HG03060 (cell line): ENCODE measurements around the gene NR3C1.
"Not testable (repeated sequence)": the region's sequence is repeated elsewhere in the genome, so short reads cannot be mapped to it uniquely, and the experiment has no call there.

Experiments
- ATAC-seq: cut with Tn5 transposase; IDR thresholded peaks from one replicate; pipeline ENCODE4 v1.9.1; 2021; ENCODE audit warnings: low read depth, moderate number of reproducible peaks; ENCODE audit not compliant: unreplicated experiment

Gene NR3C1

GRCh38 chr5:143341807-143342570 is 61.5 kb downstream of the NR3C1 start:
- ATAC-seq, result no peak

DNA sequence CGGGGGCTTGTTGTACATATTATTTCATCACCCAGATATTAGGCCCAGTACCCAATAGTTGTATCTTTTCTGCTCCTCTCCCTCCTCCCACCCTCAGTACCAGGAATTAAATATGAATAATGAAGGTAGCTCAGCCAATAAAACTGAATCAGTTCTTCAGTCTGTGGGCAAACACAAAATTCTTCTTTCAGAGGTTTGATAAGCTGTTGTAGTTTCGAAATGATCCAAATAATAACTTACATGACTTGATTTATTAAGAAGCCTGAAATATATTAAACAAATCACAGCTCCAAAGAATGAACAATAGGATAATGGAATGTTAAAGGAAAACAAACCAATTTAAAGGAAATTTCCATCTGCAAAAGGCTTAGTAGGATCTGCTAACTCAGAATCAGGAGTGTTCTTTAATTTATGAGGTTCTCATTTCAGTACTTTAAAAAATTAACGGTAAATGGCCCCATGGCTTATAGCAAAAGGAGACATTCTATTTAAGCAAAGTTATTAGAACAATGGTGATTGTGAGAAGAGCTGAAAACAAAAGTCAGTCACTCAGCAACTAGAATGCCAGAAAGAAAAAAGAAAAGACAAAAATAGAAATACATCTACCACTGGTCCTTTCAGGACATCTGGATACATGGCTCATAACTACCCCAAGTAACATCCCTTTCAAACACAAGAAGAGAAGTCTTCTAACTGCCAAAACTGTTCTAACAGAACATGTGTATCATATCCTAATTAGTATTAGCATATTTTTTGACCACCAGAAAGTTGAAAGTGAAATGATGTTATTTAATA is 62.4 kb downstream of the NR3C1 start:
- no peak for ATAC-seq

- no peak for ATAC-seq
Observed at GRCh38 chr5:143338658-143339366, 64.7 kb downstream of the NR3C1 start.

GRCh38 chr5:143337946-143338345 is 65.5 kb downstream of the NR3C1 start:
- ATAC-seq, result no peak

- ATAC-seq, result no peak
Observed at GRCh38 chr5:143336485-143336884, 67.0 kb downstream of the NR3C1 start.

DNA sequence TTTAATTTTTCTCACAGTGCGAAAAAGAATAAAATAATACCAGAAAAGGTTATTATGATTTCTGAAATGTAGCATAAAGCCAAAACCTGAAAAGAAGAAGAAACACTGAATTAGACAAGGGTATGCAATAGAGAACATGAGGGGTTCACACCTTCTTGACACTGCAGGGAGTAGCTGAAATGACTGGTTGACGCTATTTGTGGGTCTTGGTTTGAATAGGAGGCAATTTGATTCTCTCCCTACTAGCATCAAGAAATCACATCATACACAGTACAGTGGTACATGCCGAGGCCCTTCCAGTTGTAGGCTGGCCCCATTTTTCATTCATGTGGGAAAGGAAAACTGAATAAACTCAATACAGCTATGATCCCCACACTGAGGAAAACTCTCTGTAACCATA is 68.6 kb downstream of the NR3C1 start:
- ATAC-seq, result no peak

DNA sequence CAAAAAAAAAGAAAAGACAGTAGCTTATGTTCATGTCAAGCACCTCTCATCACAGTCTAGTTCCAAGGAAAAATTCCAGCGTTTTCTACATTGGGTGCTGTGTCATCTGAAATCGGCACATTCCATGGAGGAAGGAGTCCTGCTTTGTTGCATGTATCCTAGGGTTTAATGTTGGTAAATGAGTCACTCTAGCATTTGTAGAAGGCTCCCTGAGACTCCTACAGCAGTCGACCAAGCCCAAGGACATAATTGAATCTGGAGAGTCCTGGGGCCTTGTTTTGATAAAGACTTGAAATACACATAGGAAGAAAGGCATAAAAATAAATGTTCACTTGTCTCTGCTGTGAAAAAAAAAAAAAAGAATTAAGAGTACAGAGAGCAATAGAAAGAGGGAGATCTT is 69.1 kb downstream of the NR3C1 start:
- not testable (repeated sequence) for ATAC-seq

- ATAC-seq, result no peak
Observed at GRCh38 chr5:143331956-143332355, 71.5 kb downstream of the NR3C1 start.

- ATAC-seq, result no peak
Observed at GRCh38 chr5:143329843-143330242, 73.6 kb downstream of the NR3C1 start.

DNA sequence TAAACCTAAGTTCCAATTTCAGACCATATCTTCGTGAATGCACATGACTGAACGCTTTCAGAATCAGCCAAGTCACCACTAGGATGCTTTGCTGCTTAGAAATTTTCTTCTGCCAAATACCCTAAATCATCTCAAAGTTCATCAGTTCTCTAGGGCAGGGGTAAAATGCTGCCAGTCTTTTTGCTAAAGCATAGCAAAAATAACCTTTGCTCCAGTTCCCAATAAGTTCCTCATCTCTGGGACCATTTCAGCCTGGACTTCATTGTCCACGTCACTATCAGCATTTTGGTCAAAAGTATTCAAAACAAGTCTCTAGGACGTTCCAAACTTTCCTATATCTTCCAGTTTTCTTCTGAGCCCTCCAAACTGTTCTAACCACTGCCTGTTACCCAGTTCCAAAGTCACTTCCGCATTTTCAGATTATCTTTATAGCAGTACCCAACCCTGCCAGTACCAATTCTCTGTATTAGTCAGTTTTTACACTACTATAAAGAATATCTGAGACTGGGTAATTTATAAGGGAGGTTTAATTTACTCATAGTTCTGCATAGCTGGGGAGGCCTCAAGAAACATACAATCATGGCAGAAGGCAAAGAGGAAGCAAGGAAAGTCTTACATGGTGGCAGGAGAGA is 74.8 kb downstream of the NR3C1 start:
- no peak for ATAC-seq

DNA sequence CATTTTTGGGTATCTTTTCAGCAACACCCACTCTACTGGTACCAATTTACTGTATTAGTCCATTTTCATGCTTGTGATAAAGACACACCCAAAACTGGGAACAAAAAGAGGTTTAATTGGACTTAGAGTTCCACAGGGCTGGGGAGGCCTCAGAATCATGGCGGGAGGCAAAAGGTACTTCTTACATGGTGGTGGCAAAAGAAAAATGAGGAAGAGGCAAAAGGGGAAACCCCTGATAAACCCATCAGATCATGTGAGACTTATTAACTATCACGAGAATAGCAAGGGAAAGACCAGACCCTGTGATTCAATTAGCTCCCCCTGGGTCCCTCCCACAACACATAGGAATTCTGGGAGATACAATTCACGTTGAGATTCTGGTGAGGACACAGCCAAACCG is 78.4 kb downstream of the NR3C1 start:
- ATAC-seq, result not testable (repeated sequence)

GRCh38 chr5:143322931-143323630 is 80.4 kb downstream of the NR3C1 start:
- ATAC-seq, result not testable (repeated sequence)

GRCh38 chr5:143322176-143322575 is 81.3 kb downstream of the NR3C1 start:
- ATAC-seq, result no peak

- no peak for ATAC-seq
Observed at GRCh38 chr5:143319437-143320227, 83.9 kb downstream of the NR3C1 start.

- no peak for ATAC-seq
Observed at GRCh38 chr5:143318833-143319232, 84.7 kb downstream of the NR3C1 start.

GRCh38 chr5:143318270-143318669 is 85.2 kb downstream of the NR3C1 start:
- ATAC-seq, result no peak

GRCh38 chr5:143316844-143317631 is 86.4 kb downstream of the NR3C1 start:
- no peak for ATAC-seq

DNA sequence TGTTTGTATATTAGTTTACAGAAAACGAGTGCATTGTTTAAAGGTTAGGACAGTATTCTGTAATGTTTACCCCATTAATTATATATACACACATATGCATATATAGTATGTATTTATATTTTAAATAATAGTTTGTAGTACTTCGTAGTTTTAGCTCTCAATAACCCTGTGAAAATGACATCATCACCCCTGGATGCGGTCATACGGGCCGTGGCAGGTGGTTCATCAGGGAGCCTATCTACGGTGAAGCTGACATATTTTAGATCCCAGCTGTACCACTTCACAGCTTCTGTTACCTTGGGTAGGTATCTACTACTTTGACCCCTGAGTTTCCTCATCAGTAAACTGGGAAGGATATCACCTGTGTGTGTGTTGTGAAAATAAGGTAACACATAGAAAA is 87.1 kb downstream of the NR3C1 start:
- ATAC-seq, result no peak

DNA sequence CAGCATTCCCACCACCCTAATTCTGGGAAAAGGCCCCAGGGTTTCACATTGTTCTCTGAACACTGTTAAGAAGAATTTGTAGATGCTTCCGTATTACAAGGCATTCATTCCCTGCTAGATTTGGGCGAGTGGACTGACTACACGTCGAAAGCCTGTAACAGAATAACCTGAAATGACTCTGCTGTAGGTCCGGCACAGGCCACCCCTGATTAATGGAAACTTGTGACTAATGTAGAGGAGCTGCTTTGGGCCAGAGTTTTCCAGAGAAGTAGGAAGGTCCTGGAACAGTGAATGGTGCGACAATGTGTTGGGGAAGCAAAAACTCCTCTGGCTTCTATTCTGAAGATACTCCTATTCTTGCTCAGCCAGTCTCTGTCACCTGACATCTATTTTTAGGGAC is 87.6 kb downstream of the NR3C1 start:
- ATAC-seq, result no peak
